OCI-M2 (cell line): Measurements from ENCODE around the gene UAP1.
"Not testable (repeated sequence)": the region's sequence is repeated elsewhere in the genome, so short reads cannot be mapped to it uniquely, and the experiment has no call there.

Experiments used
- DNase-seq: peaks from one replicate; lab custom pipeline; 2025; ENCODE audit not compliant: unreplicated experiment; lab: John Stamatoyannopoulos, UW

UAP1 gene

GRCh38 chr1:162564762-162565218 lies 3.3 kb downstream of the UAP1 start:
- DNase-seq, result no peak

- no peak for DNase-seq
Observed at GRCh38 chr1:162565460-162565859, 3.9 kb downstream of the UAP1 start.

- DNase-seq, result no peak
Observed at GRCh38 chr1:162566870-162567269, 5.3 kb downstream of the UAP1 start.

GRCh38 chr1:162568802-162569201 lies 7.3 kb downstream of the UAP1 start:
- no peak for DNase-seq

- no peak for DNase-seq
Observed at GRCh38 chr1:162570718-162571117, 9.2 kb downstream of the UAP1 start.

GRCh38 chr1:162571121-162571520 lies 9.6 kb downstream of the UAP1 start:
- DNase-seq, result not testable (repeated sequence)

- DNase-seq, result no peak
Observed at GRCh38 chr1:162571696-162572095, 10.2 kb downstream of the UAP1 start.

GRCh38 chr1:162573136-162573535 lies 11.6 kb downstream of the UAP1 start:
- no peak for DNase-seq

- DNase-seq, result no peak
Observed at GRCh38 chr1:162578071-162578700, 16.7 kb downstream of the UAP1 start.

GRCh38 chr1:162578936-162579335 lies 17.4 kb downstream of the UAP1 start:
- DNase-seq, result no peak

GRCh38 chr1:162580308-162580707 lies 18.8 kb downstream of the UAP1 start:
- no peak for DNase-seq

- DNase-seq, result not testable (repeated sequence)
Observed at GRCh38 chr1:162582901-162583300, 21.4 kb downstream of the UAP1 start.

- not testable (repeated sequence) for DNase-seq
Observed at GRCh38 chr1:162585101-162585500, 23.6 kb downstream of the UAP1 start.

- no peak for DNase-seq
Observed at GRCh38 chr1:162587347-162587746, 25.8 kb downstream of the UAP1 start.

GRCh38 chr1:162587761-162588260 lies 26.3 kb downstream of the UAP1 start:
- DNase-seq, result no peak

- DNase-seq, result no peak
Observed at GRCh38 chr1:162590101-162590500, 28.6 kb downstream of the UAP1 start.

GRCh38 chr1:162590686-162591085 lies 29.2 kb downstream of the UAP1 start:
- DNase-seq, result no peak

- no peak for DNase-seq
Observed at GRCh38 chr1:162596514-162597170, 35.1 kb downstream of the UAP1 start.

GRCh38 chr1:162599451-162599850 lies 37.9 kb downstream of the UAP1 start:
- no peak for DNase-seq

GRCh38 chr1:162603117-162603516 lies 41.6 kb downstream of the UAP1 start:
- not testable (repeated sequence) for DNase-seq

- no peak for DNase-seq
Observed at GRCh38 chr1:162605225-162605927, 43.9 kb downstream of the UAP1 start.

GRCh38 chr1:162609306-162609705 lies 47.8 kb downstream of the UAP1 start:
- no peak for DNase-seq
